Ammon's horn (tissue), 1 donor: ENCODE data around the gene OSTM1.
A peak's percentile ranks its signal among the peaks of the same experiment; 100 is the strongest.

Experiments
- DNase-seq: peaks from one replicate; pipeline ENCODE4 v3.0.0-alpha.2; 2016; ENCODE audit warnings: low spot score

OSTM1 gene, protein sequence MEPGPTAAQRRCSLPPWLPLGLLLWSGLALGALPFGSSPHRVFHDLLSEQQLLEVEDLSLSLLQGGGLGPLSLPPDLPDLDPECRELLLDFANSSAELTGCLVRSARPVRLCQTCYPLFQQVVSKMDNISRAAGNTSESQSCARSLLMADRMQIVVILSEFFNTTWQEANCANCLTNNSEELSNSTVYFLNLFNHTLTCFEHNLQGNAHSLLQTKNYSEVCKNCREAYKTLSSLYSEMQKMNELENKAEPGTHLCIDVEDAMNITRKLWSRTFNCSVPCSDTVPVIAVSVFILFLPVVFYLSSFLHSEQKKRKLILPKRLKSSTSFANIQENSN

GRCh38 chr6:108074359-108075144 is at the start of gene OSTM1:
Gene OSTM1 (minus strand): TSS chr6:108074741. CDS start chr6:108074651, 90 bp downstream.
- DNase-seq: peak; percentile 93

- no peak for DNase-seq
These were observed 49.4 kb upstream of the OSTM1 start for GRCh38 chr6:108123946-108124345.

DNA sequence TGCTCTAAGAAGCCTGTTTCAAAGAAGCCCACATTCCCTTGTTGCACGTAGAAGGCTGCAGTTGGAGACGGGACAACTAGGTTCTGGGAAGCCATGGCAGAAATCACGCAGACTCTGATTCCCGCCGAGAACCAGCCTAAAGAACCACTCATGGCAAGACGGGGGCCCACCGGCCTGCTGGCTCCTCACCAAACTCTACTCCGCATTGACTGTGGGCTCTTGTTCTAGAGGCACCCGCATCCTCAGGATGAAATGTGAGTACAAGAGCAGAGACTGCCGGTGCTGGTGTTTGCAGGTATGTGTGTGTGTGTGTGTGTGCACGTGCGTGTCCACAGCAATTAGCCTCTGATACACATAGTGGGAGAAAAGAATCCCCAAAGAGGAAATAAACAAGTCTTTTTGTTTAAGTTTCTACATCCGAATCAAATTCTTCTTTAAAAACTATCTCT is 49.0 kb upstream of the OSTM1 start:
- no peak for DNase-seq

- no peak for DNase-seq
These were observed 47.1 kb upstream of the OSTM1 start for GRCh38 chr6:108121612-108122011.

GRCh38 chr6:108120311-108120710 is 45.8 kb upstream of the OSTM1 start:
- DNase-seq: peak; percentile 45

- peak; percentile 3 for DNase-seq
These were observed 45.2 kb upstream of the OSTM1 start for GRCh38 chr6:108119769-108120141.

DNA sequence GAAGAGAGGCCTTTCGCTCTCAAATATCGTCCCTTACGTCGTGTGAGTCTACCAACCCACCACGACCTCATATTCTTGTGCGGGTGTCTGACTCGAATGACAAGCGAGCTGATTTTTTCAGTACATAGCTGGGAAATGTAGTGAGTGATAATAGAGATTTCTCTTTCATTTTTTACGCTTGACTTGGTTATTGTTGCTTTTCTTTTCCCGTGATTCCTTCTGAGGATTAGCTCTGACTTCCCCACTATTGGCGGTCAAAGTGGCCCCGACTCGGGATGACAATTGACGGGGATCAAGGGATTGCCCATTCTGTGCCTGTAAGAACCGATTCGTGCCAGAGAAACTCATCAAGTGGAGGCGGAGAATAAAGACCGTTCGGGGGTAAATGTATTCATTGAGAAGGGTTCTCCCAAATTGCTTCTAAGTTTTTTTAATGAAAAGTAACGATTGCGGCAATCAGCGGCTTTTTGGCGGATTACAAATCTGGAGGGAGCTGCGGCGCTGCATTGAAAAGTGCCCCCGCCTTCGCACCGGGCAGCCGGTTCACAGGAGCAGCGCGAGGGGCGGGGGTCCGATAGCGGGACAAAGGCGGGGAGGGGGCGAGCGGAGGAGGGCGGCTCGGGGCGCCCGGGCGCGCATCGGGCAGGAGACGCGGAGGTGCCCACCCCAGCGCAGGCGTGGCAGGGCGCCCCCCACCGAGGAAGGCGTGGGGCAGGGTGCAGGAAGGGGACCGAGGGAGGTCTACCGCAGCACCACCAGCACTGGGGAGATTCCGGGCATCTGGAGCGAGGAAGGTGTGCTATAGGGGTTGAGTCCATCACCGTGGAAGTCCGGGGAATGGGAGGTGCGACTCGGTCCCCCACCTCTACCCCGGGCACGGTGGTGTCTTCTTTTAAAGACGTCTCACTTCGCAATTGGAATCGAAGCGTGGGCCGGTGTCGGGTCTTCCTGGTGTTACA is 44.5 kb upstream of the OSTM1 start:
- no peak for DNase-seq

DNA sequence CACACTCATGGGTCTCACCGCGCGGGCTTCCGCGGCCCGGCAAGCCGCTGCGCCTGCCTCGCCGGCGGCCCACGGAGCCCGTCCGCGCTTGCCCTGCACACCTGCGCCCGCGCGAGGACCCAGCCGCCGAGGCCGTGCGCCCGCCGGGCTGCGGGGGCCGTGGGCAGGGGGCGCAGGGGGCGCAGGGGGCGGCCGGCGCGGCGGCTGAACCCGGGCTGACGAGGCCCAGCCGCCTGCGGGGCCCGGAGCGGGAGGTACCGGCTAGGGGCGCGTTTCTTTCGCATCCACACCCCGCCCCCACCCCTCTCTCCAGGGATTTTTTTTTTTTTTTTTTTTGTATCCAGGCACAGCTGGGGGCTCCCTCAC is 43.8 kb upstream of the OSTM1 start:
- no peak for DNase-seq

DNA sequence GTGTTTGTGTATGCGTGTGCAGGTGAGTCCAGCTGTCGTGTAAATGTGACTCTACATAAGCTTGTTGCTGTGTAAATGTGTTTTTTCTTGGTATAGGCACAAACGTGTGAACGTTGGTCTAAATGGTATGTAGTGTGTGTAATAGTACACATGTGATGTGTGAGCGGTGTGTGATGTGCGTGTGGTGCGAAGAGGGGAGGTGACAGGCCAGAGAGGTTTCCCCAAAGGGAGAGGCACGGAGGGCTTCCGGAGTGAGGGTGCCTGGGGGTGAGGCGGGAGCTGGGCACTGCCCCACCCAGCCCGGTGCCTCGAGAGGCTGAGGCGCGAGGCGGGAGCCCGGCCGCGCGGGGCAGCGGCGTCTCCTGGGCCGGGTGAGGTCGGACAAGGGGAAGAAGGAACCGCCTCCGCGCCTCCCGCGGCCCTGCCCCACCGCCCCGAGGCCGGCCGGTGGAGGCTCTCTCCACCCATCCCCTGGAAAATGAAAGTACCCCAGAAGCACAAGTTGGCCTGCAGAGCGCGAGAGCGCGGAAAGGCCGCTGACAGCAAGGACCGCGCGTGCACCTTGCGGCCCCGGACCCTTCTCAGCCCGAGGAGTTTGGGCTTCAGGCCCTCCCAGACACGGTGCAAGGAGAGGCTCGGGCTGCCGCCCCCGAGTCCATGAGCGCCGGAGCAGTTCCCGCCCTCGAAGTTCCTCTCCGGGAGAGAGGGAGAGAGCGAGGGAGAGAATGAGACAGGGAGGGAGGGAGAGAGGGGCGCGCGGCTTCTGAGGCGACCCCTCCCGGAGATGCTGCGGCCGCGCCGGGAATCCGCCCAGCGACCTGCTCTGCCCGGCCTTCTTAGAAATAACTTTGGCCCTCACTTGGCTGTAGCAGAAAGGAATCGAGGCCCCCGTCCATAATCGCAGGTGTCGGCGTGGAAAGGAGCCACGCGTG is 43.2 kb upstream of the OSTM1 start:
- peak; percentile 4 for DNase-seq

DNA sequence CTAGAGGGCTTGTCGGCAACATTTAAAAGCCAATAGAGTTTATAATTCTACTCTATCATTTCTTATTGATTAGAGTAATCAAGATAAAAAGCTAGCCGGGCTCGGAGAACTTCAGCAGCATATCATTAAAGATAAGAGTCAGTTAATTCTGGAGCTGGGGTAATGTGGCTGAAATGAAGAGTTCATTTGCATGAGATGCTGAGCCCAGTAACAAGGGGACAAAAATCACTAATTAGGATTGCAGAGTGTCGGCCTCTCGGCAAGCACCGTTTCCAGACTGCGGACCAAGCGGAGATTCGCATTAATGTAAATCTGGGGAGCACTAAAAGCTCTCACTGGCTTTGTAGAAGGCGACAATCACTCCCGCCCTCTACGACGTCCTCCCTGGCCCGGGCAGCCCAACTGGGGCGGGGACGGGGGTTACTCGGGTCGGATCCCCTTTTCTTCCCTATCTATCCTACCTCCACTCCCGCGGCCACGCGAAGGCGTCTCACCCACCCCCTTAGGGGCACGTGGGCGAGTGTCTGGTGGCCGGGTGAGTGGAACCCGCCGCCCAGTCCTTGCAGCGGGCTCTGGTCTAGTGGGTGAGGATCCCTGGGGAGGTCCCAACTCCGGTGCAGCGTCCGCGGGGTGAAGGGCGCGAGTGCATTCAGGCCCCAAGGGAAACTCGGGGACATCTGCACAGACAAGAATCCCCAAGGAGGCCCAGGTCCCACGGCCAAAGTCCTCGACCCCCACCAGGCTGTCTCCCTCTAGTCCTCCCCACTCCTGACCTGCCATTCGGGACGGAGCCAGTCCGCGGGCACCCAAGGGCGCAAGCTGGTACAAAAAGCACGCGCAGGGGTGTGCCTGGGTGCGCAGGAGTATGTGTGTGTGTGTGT is 42.2 kb upstream of the OSTM1 start:
- no peak for DNase-seq

GRCh38 chr6:108115598-108116058 is 41.1 kb upstream of the OSTM1 start:
- peak; percentile 17 for DNase-seq

DNA sequence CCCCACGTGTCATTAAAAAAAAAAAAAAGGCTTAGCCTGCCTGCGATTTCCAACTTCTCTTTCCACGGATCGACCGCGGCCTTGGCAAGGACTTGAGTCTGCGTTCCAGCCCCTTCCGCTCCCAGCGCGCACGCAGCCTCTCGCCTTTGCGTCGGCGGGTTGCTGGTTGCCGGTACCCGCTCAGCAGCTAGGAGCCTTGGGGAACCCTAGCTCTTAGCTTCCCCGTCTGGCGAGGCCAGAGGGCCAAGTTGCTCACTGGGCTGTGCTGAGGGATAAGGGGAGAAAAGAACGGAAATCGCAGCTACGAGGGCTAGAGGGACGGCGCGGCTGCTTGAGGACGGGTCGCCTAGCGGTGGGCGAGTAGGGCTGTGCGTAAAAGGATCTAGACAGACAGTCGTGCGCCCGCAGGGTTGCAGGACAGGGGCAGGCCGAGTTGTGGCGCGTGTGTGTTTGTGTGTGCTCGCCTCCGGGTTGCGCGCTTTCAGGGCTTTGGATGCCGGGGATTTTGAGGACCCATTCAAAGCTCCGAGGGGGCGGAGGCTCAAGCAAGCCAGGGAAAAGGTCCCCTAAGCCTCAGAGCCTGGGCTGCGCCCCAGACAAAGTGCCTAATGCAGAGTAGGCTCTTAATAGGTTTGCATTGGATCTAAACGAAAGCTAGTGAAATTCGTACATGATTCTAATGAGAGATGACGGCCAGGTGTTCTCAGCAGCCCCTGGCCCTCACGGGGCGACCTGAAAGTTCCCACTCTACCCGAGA is 40.5 kb upstream of the OSTM1 start:
- DNase-seq: peak; percentile 67

DNA sequence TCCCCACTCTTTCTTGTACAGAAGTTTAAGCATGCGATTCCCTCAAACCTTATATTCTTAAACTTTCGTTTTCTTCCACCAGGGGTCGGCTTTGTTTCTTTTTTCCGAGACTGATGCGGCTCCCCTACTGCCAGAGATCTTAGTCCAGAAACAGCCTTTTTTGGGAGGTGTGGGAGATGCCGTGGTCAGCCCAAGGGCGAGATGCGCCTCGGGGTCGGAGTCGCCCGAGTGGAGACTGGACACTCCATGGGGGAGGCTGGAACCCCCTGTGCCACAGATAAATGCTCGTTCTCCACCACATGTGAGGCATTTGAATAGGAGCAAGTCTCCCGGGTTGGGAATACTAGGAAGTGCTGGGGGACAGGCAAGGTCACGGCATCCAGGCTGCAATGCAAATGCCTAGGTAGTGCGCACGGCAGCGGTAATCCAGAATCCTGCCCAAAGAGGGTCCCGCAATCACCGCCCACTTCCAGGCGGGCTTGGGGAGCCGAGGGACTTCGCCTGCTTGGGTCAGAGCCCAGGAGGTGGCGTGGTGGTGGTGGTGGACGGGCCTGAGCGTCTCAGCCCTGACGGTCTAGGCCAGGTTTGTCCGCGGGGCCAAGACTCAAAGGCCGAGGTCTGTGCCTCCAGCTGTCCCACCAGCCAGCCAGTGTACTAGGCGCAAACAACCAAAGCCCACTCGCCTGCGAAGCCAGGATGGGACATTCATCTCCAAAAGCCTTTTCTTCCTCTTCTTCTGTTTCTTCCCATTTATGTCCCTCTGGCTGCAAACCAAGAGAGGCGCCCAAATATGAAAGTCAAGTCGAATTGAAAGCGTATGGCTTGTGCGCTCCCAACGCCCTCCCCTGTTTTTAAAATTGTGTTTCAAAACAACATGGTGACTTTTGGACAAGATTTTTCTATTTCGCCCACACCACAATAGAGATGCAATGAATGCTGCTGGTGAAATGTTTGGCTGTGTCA is 39.3 kb upstream of the OSTM1 start:
- peak; percentile 55 for DNase-seq

- no peak for DNase-seq
These were observed 33.8 kb upstream of the OSTM1 start for GRCh38 chr6:108108374-108108773.

GRCh38 chr6:108107102-108107501 is 32.6 kb upstream of the OSTM1 start:
- DNase-seq: no peak

DNA sequence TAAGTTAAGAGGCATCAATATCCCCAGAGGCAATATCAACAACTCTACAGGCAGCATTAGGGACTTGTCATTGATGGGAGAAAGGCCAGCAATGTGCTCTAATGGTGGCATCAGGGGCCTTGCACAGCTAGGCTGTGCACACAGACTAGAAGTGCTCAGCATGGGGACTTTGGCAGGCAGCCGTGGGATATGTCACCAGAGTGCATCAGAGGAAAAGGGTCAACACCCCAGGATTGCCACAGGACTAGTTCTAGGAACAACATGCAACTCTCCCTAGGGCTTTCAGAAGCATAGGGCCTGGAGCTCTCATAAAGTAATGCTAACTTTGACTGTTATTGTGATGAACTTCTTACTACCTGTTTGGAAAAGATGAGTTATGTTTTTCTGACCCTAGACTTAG is 32.2 kb upstream of the OSTM1 start:
- DNase-seq: no peak

GRCh38 chr6:108106261-108106660 is 31.7 kb upstream of the OSTM1 start:
- DNase-seq: no peak

DNA sequence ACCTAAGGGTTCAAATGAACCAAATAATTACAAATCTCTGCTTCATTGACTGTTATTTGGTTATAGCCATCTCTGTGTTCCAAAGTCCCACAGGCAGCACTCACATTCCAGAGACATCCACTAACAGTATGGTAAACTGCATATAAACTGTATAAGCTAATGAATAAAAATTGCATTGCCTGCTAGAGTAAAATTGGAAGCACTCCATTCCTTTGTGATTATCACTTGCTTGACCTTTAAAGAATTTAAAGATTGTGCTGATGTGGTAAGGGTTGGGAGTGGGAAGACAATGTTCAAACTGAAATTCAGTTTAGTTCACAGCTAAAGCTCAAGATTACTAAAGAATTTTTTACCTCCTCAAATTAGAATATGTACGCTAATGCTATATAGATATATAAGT is 31.0 kb upstream of the OSTM1 start:
- DNase-seq: no peak
